Stimulated activated CD8-positive, alpha-beta memory T cell treated with anti-CD3 and anti-CD28 coated beads, Interleukin-15, amount 100 ng/mL, for 24 hours (primary cell): ENCODE measurements around the gene MRPL28.
"Not testable (repeated sequence)": the region's sequence is repeated elsewhere in the genome, so short reads cannot be mapped to it uniquely, and the experiment has no call there.

Experiments
- DNase-seq: peaks from one replicate; pipeline ENCODE4 v3.0.0-alpha.2; 2020; ENCODE audit warnings: low read depth

MRPL28 gene

GRCh38 chr16:370443-370842, at the start of gene MRPL28:
TSS of gene MRPL28 (minus strand) at chr16:370538. CDS start at chr16:370218, 320 bp downstream.
- DNase-seq = peak; percentile 81

- DNase-seq = not testable (repeated sequence)
Measured at GRCh38 chr16:415170-415498, 44.8 kb upstream of the MRPL28 start.

GRCh38 chr16:414395-415169, 44.2 kb upstream of the MRPL28 start:
- DNase-seq = no peak

GRCh38 chr16:411576-412265, 41.4 kb upstream of the MRPL28 start:
- no peak for DNase-seq

GRCh38 chr16:410516-411178, 40.3 kb upstream of the MRPL28 start:
- no peak for DNase-seq

- no peak for DNase-seq
Measured at GRCh38 chr16:407253-407652, 36.9 kb upstream of the MRPL28 start.

GRCh38 chr16:405548-406506, 35.5 kb upstream of the MRPL28 start:
- no peak for DNase-seq

- DNase-seq = no peak
Measured at GRCh38 chr16:404971-405486, 34.7 kb upstream of the MRPL28 start.

GRCh38 chr16:401468-402348, 31.4 kb upstream of the MRPL28 start, which contains the start of gene DECR2:
TSS of gene DECR2 (plus strand) at chr16:401885. CDS start at chr16:401964, 79 bp downstream.
- DNase-seq = peak; percentile 100

- DNase-seq = no peak
Measured at GRCh38 chr16:400061-400591, 29.8 kb upstream of the MRPL28 start.

GRCh38 chr16:399340-400019, 29.1 kb upstream of the MRPL28 start:
- DNase-seq = no peak

GRCh38 chr16:398561-399339, 28.4 kb upstream of the MRPL28 start:
- no peak for DNase-seq

- no peak for DNase-seq
Measured at GRCh38 chr16:397736-398332, 27.5 kb upstream of the MRPL28 start.

GRCh38 chr16:397135-397661, 26.9 kb upstream of the MRPL28 start, which contains the start of gene NME4:
TSS of gene NME4 (plus strand) at chr16:397199. CDS start at chr16:397223, 24 bp downstream.
- DNase-seq = no peak

GRCh38 chr16:396605-397004, 26.3 kb upstream of the MRPL28 start:
- DNase-seq = no peak

- DNase-seq = no peak
Measured at GRCh38 chr16:396199-396598, 25.9 kb upstream of the MRPL28 start.

GRCh38 chr16:392450-393030, 22.2 kb upstream of the MRPL28 start:
- DNase-seq = no peak

- DNase-seq = peak; percentile 66
Measured at GRCh38 chr16:391885-392335, 21.6 kb upstream of the MRPL28 start.
